HG03558 (cell line): Measurements from ENCODE around the gene UNC13D.

ENCODE experiments used
- ATAC-seq: cut with Tn5 transposase; IDR thresholded peaks from one replicate; pipeline ENCODE4 v1.9.1; 2021; ENCODE audit warnings: moderate number of reproducible peaks; ENCODE audit not compliant: unreplicated experiment; ENCODE audit errors: extremely low read depth

UNC13D gene

DNA sequence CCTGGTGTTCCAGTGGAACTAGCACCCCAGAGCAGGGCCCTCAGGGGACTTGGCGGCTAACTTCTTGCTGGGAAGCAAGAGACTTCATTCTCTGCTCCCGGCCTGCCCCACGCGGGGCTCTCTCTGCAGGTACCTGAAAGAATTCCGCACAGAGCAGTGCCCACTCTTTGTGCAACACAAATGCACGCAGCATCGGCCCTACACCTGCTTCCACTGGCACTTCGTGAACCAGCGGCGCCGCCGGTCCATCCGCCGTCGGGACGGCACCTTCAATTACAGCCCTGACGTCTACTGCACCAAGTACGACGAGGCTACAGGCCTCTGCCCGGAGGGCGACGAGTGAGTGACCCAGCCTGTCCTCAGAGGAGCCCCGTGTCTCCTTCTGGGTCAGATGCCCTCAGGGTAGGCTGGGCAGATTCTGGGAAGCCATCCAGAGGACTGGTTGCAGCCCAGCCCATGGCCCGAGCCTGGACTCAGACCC, 34.5 kb downstream of the UNC13D start:
- ATAC-seq = no peak

GRCh38 chr17:75808905-75809621, 35.1 kb downstream of the UNC13D start:
- no peak for ATAC-seq

GRCh38 chr17:75808549-75808904, 35.7 kb downstream of the UNC13D start:
- ATAC-seq = no peak

DNA sequence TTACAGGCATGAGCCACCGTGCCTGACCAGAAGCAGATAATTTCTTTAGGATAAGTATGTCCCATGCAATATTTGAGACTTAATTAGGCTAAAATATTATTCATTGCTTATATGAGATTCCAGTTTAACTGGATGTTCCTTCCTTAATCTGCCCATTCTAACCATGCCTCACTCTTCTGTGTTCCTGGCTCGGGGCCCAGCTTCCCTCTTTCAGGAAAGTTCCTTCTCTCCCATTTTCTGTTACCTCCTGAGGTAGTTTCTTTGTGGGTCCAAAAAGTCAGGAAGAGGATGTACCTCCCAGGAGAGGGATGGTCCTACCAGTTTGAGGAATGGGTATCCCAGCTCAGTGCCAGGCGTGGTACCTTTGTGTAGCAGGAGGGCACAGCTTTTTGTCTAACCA, 36.3 kb downstream of the UNC13D start:
- ATAC-seq = no peak

DNA sequence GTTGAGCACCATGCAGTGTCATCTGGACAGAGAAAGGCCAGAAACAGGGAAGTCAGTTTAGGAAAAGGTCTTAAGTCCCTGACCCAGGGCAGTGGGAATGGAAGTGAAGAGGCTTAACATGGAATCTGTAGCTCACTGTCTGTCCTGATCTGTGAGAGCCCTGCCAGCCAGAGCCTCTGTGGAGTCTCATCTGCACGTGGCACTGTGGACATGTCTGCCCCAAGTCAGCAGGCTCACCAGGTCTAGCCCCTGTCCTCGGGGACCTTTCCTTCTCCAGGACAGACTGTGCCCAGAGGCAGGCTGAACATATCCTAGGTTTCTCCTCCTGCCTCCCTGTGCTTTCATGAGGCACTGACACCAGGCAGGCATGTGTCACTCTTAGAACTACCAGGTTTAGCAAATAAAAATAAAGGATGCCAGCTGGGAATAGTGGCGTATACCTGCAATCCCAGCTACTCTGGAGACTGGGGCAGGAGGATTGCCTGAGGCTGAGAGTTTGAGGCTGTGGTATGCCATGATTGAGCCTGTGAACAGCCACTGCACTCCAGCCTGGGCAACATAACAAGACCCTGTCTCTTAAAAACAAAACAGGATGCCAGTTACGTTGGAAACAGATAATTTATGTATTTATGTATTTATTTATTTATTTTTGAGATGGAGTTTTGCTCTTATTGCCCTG, 37.2 kb downstream of the UNC13D start:
- no peak for ATAC-seq

- ATAC-seq = no peak
Measured at GRCh38 chr17:75803883-75804282, 40.3 kb downstream of the UNC13D start.

DNA sequence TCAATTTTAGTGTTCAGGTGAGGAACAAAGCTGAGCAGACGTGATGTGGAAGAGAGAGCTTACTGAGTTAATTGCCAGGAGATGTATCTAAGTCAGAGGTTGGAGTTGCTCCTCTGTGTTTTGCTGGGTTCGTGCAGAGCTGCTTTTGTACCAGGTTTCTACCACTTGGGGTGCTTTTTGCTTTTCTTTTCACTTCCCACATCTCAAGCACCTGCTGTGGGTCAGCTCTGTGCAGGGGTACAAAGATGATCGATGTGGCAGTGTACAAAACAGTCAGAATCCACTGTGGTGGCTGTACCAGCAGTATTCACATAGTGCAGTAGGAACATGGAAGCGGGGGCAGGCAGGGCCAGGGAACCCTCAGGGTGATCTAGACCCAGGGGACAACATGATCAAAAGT, 44.8 kb downstream of the UNC13D start:
- no peak for ATAC-seq

DNA sequence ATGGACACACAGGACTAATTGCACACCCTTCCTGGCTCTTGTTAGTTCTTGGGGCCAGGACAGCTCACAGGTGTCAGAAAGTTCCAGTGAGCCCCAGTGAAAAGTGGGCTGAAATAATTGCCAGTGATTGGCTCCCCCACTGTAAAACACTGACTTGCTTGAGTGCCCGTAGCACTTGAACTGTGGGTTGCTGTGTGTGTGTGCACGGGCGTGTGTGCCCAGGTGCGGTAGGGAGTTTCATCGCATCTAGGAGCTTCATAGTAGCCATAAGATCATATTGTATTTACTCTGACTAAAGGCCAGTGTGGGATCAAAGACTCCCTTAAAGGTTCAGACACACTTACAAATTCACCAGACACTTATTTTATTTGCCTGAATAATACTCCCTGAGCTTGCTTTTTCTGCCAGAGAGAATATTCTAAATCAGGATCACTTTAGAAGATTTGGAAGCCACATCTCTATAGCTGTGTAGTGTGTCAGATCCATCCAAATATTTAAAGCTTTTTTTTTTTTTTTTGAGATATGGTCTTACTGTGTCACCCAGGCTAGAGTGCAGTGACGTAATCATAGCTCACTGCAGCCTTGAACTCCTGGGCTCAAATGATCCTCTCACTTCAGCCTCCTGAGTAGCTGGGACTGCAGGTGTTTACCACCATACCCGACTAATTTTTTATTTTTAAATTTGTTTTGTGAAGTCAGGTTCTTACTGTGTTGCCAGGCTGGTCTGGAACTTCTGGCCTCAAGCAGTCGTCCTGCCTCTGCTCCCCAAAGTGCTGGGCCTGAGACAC, 48.2 kb downstream of the UNC13D start:
- no peak for ATAC-seq

- no peak for ATAC-seq
Measured at GRCh38 chr17:75793460-75793859, 50.7 kb downstream of the UNC13D start.

GRCh38 chr17:75791254-75791653, 53.0 kb downstream of the UNC13D start:
- no peak for ATAC-seq

DNA sequence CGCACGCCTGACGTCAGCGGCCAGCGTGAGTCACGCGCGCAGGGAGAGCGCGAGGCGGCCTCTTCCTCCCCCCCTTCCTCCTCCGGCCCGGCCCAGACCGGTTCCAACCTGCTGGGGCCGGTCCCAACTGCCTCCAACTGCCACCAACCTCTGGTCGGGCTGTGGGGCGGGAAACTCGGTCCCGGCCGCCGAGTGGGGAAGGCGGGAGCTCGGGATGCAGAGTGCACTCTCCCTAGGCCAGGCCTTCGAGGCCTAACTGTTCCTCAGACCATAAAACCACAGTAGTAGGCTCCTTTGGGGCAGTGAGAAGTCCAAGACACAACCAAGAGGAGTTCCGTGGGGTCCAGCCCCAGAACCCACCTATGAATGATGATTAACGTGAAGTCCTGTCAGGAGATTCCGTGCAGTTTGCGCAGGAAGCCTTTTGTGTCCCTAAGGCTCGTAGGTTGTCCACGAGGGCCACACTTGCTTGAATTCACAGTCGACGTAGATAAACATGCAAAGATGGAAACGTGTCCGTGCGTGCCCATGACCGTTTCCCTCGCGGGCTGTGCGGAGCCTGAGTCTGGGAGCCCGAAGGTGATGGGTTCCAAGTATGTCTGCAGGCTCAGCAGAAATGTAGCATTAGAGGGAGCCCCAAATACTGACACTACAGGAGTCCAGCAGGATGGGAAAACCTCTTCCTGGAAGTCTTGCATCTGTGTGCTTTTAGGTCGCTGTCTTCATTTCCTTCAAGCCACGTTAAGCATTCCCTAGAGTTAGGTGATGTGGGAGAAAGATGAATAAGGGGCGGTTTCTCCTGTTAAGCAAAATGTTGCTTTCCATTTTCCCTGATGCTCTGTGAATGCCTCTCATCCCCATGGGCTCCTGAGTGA, 59.0 kb downstream of the UNC13D start:
- ATAC-seq = peak; percentile 19

DNA sequence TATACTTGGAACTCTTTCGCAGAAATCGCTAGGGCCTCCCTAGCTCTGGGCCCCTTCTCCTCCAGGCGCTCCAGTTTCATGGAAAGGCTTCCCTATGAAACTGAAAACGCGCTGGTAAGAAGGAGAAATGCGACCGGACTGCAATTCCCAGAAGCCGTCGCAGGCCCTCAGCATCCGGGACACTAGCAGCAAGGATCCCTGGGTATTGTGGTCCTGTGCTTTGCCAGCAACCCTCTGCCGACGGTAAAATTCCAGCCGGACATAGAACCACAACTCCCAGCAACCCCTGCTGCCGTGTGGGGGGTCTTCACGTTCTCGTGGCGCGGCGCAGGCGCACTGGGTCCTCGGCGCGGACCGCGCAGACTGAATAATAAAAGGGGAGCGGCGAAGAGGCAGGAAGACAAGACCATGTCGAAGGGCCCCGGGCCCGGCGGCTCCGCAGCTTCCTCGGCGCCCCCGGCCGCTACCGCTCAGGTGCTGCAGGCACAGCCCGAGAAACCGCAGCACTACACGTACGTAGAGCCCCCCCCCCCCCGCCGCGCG, 59.7 kb downstream of the UNC13D start, which contains the start of gene UNK:
TSS of gene UNK (plus strand) at position 334 of the 543 bp plus-strand sequence. CDS start at position 409, 75 bp downstream.
- ATAC-seq = peak; percentile 30

- ATAC-seq = no peak
Measured at GRCh38 chr17:75783803-75784472, 60.3 kb downstream of the UNC13D start.

DNA sequence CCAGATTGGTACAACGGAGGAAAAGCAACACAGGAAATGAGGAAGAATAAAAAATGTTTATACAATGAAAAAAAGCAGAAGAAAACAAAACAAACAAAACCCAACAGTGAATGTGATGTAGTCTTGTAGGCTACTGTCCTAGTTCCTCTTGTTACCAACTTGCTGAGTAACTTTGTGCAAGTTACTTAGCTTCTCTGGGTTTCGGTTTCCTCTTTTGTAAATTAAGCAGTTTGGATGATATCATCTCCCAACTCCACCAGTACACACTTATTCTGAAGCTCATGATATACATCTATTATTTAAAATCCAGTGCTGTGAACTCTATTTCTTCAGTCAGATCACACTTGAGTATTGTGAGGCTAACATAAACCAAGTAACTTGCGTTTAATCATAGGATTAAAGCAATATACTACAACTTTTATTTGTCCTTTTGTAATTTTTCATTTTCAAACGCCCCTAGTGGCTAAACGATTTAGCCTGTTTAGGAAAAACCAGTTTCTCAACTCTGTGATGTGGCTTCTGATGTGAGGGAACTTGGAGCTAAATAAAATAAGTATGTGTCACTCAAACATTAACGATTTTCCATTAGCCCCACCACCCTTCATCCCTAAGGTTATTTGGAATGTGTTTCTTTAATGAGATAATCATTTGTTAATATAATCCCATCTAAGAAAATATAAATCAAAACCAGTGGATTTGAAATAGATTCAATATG, 61.0 kb downstream of the UNC13D start:
- ATAC-seq = no peak

- no peak for ATAC-seq
Measured at GRCh38 chr17:75779987-75780889, 64.0 kb downstream of the UNC13D start.

DNA sequence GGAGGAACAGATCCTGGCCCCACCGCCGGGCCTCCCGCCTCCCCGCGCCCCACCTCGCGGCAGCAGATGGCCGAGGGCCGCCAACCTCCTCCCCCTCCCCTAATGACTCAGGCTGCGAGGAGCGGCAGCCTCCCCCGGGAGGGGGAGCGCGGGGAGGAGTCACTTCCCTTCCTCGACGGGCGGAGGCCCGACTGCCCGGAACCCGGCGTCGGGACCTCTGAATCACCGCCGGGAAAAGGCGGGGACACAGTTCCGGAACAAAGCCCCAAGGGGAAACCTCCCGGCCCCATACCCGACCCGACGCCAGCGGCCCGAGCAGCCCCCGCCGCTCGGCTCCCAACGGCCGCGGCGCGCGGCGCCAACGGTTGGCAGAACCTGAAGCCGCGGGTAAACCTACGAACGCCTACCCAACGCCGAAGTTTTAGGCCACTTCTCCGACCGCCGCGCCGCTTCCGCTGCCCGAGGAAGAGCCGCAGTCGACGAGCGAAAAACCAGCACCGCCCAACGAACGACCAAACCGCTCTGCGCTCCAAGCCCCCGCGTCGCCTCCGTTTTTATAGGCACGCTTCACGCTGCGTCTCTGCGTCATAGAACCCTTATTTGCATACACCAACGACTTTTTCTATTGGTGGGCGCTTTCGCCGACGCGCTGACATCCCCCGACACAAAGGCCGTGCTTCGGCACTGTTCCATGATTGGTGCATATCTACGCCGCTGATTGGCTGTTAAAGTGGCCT, 64.8 kb downstream of the UNC13D start:
- peak; percentile 51 for ATAC-seq

GRCh38 chr17:75778861-75779249, 65.3 kb downstream of the UNC13D start:
- ATAC-seq = no peak
